Activated gamma-delta T cell treated with anti-CD3 and anti-CD28 coated beads, Interleukin-2, amount 50 U/mL, for 16 hours (primary cell): Measurements from ENCODE around the gene PPIL6.
"Not testable (repeated sequence)": the region's sequence is repeated elsewhere in the genome, so short reads cannot be mapped to it uniquely, and the experiment has no call there.

Experiments
- DNase-seq: peaks from one replicate; pipeline ENCODE4 v3.0.0-alpha.2; 2020; ENCODE audit warnings: low read depth

Gene PPIL6

DNA sequence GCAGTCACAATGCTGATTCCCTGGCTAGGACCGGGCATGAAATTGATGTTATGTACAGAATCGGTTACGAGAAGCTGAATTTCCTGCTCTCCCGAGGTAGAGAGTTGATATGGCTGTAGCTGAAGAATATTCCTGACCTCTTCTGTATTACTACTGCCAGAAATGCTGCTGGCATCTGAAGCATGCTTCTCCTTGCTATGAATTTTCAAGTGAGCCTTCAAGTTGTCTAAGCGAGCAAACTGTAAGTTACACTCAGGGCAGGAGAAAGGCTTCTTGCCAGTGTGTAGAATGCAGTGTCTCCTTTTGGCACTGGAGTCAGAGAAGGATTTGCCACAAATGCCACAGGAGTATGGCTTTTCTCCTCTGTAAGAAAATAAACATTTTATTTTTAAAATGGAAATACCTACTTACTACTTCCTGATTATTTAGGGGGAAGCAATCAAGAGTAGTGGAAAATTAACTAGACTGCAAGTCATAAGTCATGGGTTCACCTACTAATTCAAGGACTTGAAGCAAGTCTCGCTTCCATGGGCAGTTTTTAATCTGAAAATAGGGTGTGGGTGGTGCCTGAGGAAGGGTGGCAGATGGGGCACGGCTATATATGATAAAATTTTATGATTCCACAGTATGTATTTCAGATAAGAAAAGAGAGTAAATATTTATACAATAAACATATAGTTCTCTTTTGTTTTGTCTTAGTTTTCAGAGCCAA, 25.9 kb upstream of the PPIL6 start:
- no peak for DNase-seq

GRCh38 chr6:109465772-109466171, 25.3 kb upstream of the PPIL6 start:
- DNase-seq = no peak

- no peak for DNase-seq
These were observed 21.5 kb upstream of the PPIL6 start for GRCh38 chr6:109461733-109462526.

DNA sequence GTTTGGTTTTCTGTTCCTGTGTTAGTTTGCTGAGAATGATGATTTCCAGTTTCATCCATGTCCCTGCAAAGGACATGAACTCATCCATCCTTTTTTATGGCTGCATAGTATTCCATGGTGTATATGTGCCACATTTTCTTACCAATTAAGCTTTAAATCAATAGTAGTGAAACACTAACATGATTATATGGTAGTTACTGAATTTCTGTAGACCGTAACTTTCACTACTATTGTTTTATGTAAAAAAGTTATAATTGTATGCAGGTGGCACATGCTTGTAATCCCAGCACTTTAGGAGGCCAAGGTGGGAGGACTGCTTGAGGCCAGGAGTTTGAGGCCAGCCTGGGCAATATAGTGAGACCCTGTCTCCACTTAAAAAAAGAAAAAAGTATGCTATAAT, 20.8 kb upstream of the PPIL6 start:
- DNase-seq = not testable (repeated sequence)

GRCh38 chr6:109460161-109460829, 19.9 kb upstream of the PPIL6 start:
- no peak for DNase-seq

- peak; percentile 25 for DNase-seq
These were observed 18.5 kb upstream of the PPIL6 start for GRCh38 chr6:109458774-109459531.

GRCh38 chr6:109457562-109457996, 17.2 kb upstream of the PPIL6 start:
- DNase-seq = no peak

GRCh38 chr6:109456710-109457561, 16.5 kb upstream of the PPIL6 start:
- DNase-seq = no peak

DNA sequence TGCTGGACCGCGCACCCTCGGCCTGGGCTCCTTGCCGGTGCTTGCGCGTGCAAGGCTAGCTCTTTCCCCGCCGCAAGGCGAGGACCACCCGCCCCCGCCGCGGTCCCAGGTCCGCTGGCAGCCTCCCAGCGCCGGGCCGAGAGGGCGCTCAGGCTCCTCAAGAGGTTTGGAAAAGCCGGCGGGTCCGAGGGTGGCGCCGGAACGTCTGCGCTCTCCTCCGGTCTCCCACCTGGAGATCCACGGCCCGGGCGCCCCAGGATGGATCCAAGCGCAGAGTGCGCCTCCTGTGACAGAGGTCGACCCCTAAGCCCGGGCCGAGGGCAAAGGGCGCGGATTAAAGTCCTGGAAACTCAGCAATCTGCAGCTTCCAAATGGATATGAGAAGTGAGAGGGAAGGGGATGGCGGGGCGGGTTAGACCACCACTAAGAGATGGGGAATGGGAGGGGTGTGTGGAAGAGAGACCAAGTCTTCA, 15.7 kb upstream of the PPIL6 start:
- DNase-seq = no peak

DNA sequence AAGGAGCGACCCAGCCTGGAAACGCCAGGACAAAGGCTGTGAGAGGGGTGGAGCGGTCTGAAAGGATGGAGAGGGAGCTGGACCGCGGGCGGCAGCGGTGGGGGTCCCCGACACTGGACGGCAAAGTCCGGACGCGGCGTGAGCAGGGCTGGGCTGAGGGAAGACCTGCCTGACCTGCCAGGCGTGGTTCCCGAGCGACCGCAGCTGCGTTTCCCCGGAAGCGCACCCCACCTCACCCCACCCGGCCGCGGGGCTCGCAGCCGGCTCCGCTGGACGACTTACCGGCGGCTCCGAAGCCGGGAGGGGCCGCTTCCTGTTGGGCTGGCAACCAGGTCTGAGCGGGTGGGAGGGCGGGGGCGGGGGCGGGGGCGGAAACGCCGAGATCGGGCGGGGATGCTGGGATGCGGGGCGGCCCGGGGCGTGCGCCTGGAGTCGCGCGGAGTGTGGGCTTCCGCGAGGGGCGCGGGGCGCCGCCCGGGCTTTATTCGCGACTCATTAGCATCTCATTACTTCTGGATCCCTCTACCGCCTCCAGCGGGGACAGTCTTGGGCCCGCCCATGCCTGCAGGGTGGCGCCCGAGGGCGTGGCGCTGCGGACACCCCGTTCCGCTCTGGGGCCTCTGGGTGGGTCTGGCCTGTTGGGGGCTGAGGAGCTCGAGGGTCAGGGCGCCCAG, 15.1 kb upstream of the PPIL6 start, which contains the start of gene MICAL1:
Gene MICAL1 (minus strand): TSS at position 336 of the 674 bp plus-strand sequence. CDS start 1,576 bp downstream, outside the sequence.
- DNase-seq = peak; percentile 56

- peak; percentile 58 for DNase-seq
These were observed 14.3 kb upstream of the PPIL6 start for GRCh38 chr6:109454496-109455436.

- no peak for DNase-seq
These were observed 13.4 kb upstream of the PPIL6 start for GRCh38 chr6:109453594-109454495.

DNA sequence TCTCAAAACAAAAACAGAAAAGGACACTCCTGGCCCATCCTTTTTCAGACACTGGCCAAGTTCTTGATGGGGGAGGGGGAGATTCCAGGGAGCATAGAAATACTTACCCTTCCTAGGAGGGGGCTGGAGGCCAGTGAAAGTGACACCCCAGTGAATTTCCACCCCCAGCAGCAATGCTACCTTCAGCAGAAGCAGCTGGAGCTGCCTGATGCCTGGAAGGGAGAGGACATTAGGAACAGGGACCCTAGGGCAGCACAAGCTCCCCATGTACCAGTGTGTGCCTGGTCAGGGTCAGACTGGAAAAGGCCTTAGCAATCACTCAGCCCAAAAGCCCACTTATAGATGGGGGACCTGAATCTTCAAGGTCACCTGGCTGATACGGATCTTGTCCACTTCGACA, 12.7 kb upstream of the PPIL6 start:
- DNase-seq = no peak

DNA sequence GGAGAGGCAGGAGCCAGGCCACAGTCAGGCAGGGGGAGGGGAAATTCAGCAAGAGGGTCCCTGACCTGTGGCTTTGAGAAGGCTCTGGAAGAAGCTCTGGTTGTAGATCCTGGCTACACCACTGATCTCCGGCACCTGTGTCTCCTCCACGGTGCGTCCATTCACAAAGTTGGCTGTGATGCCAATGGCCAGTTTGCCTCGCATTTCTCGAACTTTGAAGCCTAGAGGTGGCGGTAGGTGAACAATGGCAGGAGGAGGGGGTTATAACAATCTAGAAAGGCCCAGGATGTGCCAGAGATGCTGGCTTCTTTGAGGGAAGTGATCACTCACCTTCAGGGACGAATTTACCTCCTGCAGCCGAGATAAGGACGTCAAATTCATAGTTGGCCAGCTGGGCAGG, 11.8 kb upstream of the PPIL6 start:
- no peak for DNase-seq

DNA sequence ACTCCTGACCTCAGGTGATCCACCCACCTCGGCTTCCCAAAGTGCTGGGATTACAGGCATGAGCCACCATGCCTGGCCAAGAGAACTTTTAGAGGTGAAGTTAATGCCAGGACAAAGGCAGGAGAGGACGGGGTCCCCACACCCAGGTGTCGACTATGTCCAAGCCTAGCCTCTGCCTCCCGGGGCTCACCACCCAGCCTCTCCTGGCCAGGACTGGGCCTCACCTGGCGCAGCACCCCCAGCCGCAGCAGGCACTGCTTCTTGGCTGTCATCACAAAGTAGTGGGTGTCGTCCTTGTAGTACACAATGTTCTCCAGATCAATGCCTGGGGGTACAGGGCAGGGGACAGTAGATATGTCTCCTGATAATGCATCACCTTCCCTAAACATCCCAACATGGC, 10.9 kb upstream of the PPIL6 start:
- no peak for DNase-seq

GRCh38 chr6:109450801-109451200, 10.4 kb upstream of the PPIL6 start:
- DNase-seq = no peak

GRCh38 chr6:109449795-109450673, 9.6 kb upstream of the PPIL6 start:
- DNase-seq = no peak
